ENCODE results near the gene BABAM2.

Gene BABAM2

GRCh38 chr2:28294451-28294850 lies 403.9 kb downstream of the BABAM2 start:
- no peak for DNase-seq

GRCh38 chr2:28296243-28296642 lies 405.7 kb downstream of the BABAM2 start:
- no peak for DNase-seq

GRCh38 chr2:28296904-28297303 lies 406.4 kb downstream of the BABAM2 start:
- DNase-seq: no peak

- DNase-seq: no peak
Observed at GRCh38 chr2:28297531-28297930, 407.0 kb downstream of the BABAM2 start.

GRCh38 chr2:28298406-28298805 lies 407.9 kb downstream of the BABAM2 start:
- DNase-seq: no peak

- no peak for DNase-seq
Observed at GRCh38 chr2:28300485-28301341, 410.2 kb downstream of the BABAM2 start.

GRCh38 chr2:28305202-28305601 lies 414.7 kb downstream of the BABAM2 start:
- no peak for DNase-seq

- DNase-seq: no peak
Observed at GRCh38 chr2:28310107-28310506, 419.6 kb downstream of the BABAM2 start.

- DNase-seq: no peak
Observed at GRCh38 chr2:28311660-28312249, 421.2 kb downstream of the BABAM2 start.

GRCh38 chr2:28312307-28313219 lies 422.0 kb downstream of the BABAM2 start:
- DNase-seq: no peak

- no peak for DNase-seq
Observed at GRCh38 chr2:28313220-28313784, 422.8 kb downstream of the BABAM2 start.

- no peak for DNase-seq
Observed at GRCh38 chr2:28314968-28315367, 424.4 kb downstream of the BABAM2 start.

GRCh38 chr2:28316546-28317335 lies 426.2 kb downstream of the BABAM2 start:
- no peak for DNase-seq

- DNase-seq: no peak
Observed at GRCh38 chr2:28317390-28317789, 426.9 kb downstream of the BABAM2 start.

GRCh38 chr2:28318023-28318422 lies 427.5 kb downstream of the BABAM2 start:
- no peak for DNase-seq

GRCh38 chr2:28318462-28319117 lies 428.1 kb downstream of the BABAM2 start:
- no peak for DNase-seq

GRCh38 chr2:28319118-28320008 lies 428.8 kb downstream of the BABAM2 start:
- DNase-seq: no peak

GRCh38 chr2:28320009-28320365 lies 429.5 kb downstream of the BABAM2 start:
- no peak for DNase-seq

- no peak for DNase-seq
Observed at GRCh38 chr2:28320371-28320770, 429.8 kb downstream of the BABAM2 start.

GRCh38 chr2:28321426-28321825 lies 430.9 kb downstream of the BABAM2 start:
- DNase-seq: no peak

- no peak for DNase-seq
Observed at GRCh38 chr2:28322051-28322450, 431.5 kb downstream of the BABAM2 start.

Measured in stimulated activated CD4-positive, alpha-beta T cell treated with anti-CD3 and anti-CD28 coated beads, Interleukin-12 subunit alpha, Interleukin-12 subunit beta, amount 100 ng/mL, for 4 hours (primary cell).